Tibial nerve (tissue), 3 donors: ENCODE results near the gene SHTN1.

ENCODE experiments used
- POLR2A ChIP-seq, 2 donors: fragments of 450-650 bp; IDR thresholded peaks; one replicate each; pipeline ENCODE4 v1.6.1; 2017; ENCODE audit warnings: antibody characterized with exemption in 2 of 2, mild to moderate bottlenecking in 2 of 2, moderate library complexity in 2 of 2
- TF ChIP-seq, protein P1 (sequence below), 5 experiments: fragments of 200-600 bp in 3 of 5; fragments of 450-650 bp in 2 of 5; sonication (generic) in 3 of 5; IDR thresholded peaks; one replicate each; pipeline ENCODE4 v1.5.1; 2016 to 2019; ENCODE audit warnings: antibody characterized with exemption in 5 of 5, mild to moderate bottlenecking in 3 of 5, moderate library complexity in 2 of 5

- no peak for TF ChIP-seq POLR2A (IDR thresholded peaks at IDR 0.05)
- TF ChIP-seq, protein P1, sequence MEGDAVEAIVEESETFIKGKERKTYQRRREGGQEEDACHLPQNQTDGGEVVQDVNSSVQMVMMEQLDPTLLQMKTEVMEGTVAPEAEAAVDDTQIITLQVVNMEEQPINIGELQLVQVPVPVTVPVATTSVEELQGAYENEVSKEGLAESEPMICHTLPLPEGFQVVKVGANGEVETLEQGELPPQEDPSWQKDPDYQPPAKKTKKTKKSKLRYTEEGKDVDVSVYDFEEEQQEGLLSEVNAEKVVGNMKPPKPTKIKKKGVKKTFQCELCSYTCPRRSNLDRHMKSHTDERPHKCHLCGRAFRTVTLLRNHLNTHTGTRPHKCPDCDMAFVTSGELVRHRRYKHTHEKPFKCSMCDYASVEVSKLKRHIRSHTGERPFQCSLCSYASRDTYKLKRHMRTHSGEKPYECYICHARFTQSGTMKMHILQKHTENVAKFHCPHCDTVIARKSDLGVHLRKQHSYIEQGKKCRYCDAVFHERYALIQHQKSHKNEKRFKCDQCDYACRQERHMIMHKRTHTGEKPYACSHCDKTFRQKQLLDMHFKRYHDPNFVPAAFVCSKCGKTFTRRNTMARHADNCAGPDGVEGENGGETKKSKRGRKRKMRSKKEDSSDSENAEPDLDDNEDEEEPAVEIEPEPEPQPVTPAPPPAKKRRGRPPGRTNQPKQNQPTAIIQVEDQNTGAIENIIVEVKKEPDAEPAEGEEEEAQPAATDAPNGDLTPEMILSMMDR (IDR thresholded peaks at IDR 0.05) = no peak
Measured at GRCh38 chr10:116848944-116849247, 156.1 kb downstream of the SHTN1 start.
